H1 (cell line): ENCODE results near the gene PRLH. TPM values are rescaled to one million over a fixed set of nuclear protein-coding genes. Genes with fewer than 3 reads are reported as not detected.

ENCODE experiments used
- CBX5 ChIP-seq: fragments of 300-800, 300-1000 bp; sonication (generic); IDR thresholded peaks from 2 replicates; pipeline ENCODE4 v1.7.1; 2016; ENCODE audit warnings: antibody characterized with exemption, low read length, low read depth
- CEBPB ChIP-seq: IDR thresholded peaks from 2 replicates; pipeline ENCODE4 v1.6.1; 2012; ENCODE audit warnings: low read depth, low read length
- GTF2F1 ChIP-seq: IDR thresholded peaks from 2 replicates; pipeline ENCODE4 v1.6.1; 2012; ENCODE audit warnings: low read depth, low read length, improper control_type of control experiment, borderline replicate concordance
- HDAC6 ChIP-seq: IDR thresholded peaks from one replicate; pipeline ENCODE4 v1.7.1; 2012; ENCODE audit warnings: low read depth, mild to moderate bottlenecking, inconsistent platforms, low read length, moderate library complexity
- NANOG ChIP-seq: IDR thresholded peaks from 2 replicates; pipeline ENCODE4 v1.6.1; 2011; ENCODE audit warnings: low read length, low read depth, mild to moderate bottlenecking, inconsistent platforms; ENCODE audit not compliant: insufficient read depth, poor library complexity, severe bottlenecking
- TBP ChIP-seq: IDR thresholded peaks from 2 replicates; pipeline ENCODE4 v1.6.1; 2011; ENCODE audit warnings: low read depth, low read length, improper control_type of control experiment
- polyA plus RNA-seq, 7 experiments: library from polyadenylated mRNA; depleted of rRNA in 3 of 7; stranded (reverse) in 5 of 7; unstranded in 2 of 7; fragments of >200 nt in 5 of 7; fragments of 200-250 nt in 2 of 7; gene quantifications; 1 replicate in 5 of 7; 2 replicates in 1 of 7; 4 replicates in 1 of 7; pipeline versions ENCODE4 v1.2.1 to v1.2.3, GENCODE V29; 2011 to 2013; ENCODE audit warnings: missing spikeins in 2 of 7, mixed read lengths in 2 of 7
- total RNA-seq: library from RNA; stranded (reverse); fragmentation: NEBNext Ultra II Directional; extraction: Animal tissue kit (Norgen Biotek cat#: 25700); gene quantifications from 2 replicates; pipeline ENCODE4 v1.2.1, GENCODE V29; 2021
- TF ChIP-seq, protein P1 (sequence below): fragments of 300-600 bp; sonication (generic); IDR thresholded peaks from 2 replicates; pipeline ENCODE4 v1.7.1; 2012; ENCODE audit warnings: low read length, moderate library complexity, mild to moderate bottlenecking, inconsistent platforms; ENCODE audit not compliant: insufficient replicate concordance
- TF ChIP-seq, protein P2 (sequence below): IDR thresholded peaks from 2 replicates; pipeline ENCODE4 v1.6.1; 2012; ENCODE audit warnings: inconsistent platforms

PRLH gene
- total and polyA plus RNA-seq, 2 of the 8 experiments (the other 6 are each of a cell fraction or from before 2014, with no cell fraction given) = not detected

DNA sequence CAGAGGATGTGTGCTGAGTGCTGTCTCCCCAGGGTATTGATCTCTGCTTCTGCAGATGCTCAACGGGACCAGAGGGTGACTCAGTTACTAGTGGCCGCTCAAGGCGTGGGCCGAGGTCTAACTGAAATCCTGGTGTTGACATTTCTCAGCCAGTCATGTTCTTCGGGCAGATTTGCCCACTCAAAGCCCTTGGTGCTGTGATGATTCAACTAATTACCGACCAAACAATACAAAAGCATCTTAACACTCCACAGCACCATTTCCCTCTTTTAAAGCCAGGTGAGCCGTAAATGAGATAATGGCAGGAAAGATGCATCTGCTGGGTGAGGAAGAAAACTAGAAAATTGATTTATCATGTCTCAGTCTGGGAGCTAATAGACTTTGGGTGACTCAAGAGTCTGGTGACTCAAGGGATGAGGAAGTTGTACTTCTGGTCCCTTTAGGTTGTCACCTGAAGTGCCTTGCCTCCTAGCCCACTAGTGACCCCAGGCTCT lies 32.7 kb upstream of the PRLH start (continued):
- TF ChIP-seq, protein P1, sequence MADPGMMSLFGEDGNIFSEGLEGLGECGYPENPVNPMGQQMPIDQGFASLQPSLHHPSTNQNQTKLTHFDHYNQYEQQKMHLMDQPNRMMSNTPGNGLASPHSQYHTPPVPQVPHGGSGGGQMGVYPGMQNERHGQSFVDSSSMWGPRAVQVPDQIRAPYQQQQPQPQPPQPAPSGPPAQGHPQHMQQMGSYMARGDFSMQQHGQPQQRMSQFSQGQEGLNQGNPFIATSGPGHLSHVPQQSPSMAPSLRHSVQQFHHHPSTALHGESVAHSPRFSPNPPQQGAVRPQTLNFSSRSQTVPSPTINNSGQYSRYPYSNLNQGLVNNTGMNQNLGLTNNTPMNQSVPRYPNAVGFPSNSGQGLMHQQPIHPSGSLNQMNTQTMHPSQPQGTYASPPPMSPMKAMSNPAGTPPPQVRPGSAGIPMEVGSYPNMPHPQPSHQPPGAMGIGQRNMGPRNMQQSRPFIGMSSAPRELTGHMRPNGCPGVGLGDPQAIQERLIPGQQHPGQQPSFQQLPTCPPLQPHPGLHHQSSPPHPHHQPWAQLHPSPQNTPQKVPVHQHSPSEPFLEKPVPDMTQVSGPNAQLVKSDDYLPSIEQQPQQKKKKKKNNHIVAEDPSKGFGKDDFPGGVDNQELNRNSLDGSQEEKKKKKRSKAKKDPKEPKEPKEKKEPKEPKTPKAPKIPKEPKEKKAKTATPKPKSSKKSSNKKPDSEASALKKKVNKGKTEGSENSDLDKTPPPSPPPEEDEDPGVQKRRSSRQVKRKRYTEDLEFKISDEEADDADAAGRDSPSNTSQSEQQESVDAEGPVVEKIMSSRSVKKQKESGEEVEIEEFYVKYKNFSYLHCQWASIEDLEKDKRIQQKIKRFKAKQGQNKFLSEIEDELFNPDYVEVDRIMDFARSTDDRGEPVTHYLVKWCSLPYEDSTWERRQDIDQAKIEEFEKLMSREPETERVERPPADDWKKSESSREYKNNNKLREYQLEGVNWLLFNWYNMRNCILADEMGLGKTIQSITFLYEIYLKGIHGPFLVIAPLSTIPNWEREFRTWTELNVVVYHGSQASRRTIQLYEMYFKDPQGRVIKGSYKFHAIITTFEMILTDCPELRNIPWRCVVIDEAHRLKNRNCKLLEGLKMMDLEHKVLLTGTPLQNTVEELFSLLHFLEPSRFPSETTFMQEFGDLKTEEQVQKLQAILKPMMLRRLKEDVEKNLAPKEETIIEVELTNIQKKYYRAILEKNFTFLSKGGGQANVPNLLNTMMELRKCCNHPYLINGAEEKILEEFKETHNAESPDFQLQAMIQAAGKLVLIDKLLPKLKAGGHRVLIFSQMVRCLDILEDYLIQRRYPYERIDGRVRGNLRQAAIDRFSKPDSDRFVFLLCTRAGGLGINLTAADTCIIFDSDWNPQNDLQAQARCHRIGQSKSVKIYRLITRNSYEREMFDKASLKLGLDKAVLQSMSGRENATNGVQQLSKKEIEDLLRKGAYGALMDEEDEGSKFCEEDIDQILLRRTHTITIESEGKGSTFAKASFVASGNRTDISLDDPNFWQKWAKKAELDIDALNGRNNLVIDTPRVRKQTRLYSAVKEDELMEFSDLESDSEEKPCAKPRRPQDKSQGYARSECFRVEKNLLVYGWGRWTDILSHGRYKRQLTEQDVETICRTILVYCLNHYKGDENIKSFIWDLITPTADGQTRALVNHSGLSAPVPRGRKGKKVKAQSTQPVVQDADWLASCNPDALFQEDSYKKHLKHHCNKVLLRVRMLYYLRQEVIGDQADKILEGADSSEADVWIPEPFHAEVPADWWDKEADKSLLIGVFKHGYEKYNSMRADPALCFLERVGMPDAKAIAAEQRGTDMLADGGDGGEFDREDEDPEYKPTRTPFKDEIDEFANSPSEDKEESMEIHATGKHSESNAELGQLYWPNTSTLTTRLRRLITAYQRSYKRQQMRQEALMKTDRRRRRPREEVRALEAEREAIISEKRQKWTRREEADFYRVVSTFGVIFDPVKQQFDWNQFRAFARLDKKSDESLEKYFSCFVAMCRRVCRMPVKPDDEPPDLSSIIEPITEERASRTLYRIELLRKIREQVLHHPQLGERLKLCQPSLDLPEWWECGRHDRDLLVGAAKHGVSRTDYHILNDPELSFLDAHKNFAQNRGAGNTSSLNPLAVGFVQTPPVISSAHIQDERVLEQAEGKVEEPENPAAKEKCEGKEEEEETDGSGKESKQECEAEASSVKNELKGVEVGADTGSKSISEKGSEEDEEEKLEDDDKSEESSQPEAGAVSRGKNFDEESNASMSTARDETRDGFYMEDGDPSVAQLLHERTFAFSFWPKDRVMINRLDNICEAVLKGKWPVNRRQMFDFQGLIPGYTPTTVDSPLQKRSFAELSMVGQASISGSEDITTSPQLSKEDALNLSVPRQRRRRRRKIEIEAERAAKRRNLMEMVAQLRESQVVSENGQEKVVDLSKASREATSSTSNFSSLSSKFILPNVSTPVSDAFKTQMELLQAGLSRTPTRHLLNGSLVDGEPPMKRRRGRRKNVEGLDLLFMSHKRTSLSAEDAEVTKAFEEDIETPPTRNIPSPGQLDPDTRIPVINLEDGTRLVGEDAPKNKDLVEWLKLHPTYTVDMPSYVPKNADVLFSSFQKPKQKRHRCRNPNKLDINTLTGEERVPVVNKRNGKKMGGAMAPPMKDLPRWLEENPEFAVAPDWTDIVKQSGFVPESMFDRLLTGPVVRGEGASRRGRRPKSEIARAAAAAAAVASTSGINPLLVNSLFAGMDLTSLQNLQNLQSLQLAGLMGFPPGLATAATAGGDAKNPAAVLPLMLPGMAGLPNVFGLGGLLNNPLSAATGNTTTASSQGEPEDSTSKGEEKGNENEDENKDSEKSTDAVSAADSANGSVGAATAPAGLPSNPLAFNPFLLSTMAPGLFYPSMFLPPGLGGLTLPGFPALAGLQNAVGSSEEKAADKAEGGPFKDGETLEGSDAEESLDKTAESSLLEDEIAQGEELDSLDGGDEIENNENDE = no peak
- TF ChIP-seq NANOG (no peak), TBP (no peak), CEBPB (no peak), CBX5 (no peak), HDAC6 (no peak), GTF2F1 (no peak)
- TF ChIP-seq, protein P2, sequence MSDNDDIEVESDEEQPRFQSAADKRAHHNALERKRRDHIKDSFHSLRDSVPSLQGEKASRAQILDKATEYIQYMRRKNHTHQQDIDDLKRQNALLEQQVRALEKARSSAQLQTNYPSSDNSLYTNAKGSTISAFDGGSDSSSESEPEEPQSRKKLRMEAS = no peak
- TF ChIP-seq, all 59 proteins: peak for 0
